GM10847 (cell line): ENCODE data around the gene MLC1.

Experiments
- POLR2A ChIP-seq: IDR thresholded peaks from 2 replicates; pipeline ENCODE4 v1.6.1; 2011; ENCODE audit not compliant: insufficient read length; ENCODE audit errors: extremely low read depth

Gene MLC1

GRCh38 chr22:50112151-50113118 lies 27.2 kb upstream of the MLC1 start:
- no peak for TF ChIP-seq POLR2A

DNA sequence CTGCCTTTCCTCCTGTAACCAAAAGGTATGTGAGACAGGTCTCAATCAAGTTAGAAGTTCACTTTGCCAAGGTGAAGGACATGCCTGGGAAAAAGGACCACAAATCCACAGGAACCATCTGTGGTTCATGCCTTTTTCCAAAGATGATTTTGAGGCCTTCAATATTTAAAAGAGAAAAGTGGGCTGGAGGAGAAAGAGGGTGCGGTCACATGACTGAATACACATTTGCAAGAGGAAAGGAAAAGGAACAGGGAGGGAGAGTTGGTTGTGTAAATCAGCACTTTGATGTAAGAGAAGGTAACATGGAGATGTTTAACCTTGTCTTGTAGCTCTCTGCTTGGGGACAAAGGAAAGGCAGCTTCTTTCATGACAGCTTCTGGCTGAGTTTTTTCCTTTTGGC lies 25.8 kb upstream of the MLC1 start:
- no peak for TF ChIP-seq POLR2A

DNA sequence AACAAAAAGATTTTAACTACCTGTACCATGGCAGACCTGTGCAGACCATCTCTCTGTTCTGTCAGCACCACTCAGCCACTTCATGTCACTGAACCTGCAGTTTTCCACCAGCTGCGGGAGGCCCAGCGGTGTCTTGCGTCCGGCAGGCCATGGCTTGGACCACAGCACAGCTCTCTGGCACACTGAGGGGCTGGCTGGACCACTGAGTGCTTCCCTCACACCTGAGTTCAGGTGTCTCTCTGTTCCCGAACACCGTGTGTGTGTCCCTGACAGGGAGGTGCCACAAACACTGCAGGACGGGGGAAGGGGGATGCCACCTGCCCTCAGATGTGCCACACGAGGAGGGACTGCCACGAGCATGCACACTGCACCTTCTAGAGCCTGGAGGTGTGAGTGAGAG lies 22.3 kb upstream of the MLC1 start:
- no peak for TF ChIP-seq POLR2A

DNA sequence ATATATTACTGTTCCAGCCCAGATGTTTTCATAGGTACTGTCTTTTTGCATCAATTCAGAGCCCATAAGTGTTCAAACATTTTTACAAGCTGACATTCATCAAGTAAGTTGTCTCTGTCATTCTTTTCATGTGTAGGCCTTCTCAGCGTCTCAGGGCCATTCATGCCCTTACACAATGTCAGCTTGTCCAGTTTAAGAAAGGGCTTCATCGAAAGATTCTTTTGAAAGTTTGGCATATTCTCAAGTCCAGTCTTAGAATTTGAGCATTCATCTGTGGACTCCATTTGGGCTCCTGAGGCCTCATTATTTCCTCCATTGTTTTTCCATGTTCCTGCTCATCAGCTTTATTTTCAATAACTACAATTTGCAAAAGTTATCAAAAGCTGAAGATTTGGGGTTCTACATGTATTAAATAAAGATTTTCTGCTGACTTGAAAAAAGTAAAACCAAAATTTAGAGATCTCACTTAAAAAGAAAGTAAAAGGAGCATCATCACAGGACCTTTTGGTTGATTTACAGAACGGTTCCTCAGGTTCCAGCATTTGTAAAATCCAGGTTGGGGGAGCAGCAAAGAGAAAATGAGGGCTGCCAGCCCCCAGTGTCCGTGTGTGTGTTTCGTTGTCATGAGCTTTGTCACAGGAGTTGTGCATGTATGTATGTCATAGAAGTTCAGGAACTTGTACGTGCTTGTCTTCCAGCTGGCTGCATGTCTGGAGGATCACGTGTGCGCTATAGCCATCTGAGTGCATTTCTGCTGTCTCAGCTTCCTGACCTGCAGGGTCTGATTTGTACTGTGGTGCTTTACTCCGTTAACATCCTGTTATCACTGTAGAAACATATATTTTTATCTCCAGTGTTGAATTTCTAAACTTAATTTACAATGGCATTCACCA lies 20.2 kb upstream of the MLC1 start:
- TF ChIP-seq POLR2A = no peak

GRCh38 chr22:50104141-50104544 lies 18.9 kb upstream of the MLC1 start:
- TF ChIP-seq POLR2A = no peak

DNA sequence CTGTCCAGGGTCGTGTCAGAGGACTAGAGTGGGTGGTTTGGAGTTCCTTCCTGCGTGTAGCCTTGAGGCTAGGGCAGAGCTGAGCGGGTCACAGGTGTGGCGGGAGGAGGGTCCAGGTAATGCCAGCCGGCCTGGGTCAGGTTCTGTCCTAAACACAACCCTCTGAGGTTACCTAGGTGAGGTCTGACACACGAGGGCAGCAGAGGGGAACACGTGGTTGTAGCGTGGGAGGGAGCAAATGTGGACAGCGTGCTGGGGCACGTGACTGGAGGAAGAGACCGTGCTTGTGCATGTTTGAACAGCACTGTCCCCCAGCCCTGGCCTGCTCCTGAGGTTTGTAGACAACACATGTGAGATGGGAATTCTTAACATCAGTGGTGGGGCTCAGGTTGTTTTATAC lies 17.7 kb upstream of the MLC1 start:
- no peak for TF ChIP-seq POLR2A

- no peak for TF ChIP-seq POLR2A
These were observed 16.8 kb upstream of the MLC1 start for GRCh38 chr22:50101870-50102565.

- TF ChIP-seq POLR2A = no peak
These were observed 12.8 kb upstream of the MLC1 start for GRCh38 chr22:50098052-50098451.

DNA sequence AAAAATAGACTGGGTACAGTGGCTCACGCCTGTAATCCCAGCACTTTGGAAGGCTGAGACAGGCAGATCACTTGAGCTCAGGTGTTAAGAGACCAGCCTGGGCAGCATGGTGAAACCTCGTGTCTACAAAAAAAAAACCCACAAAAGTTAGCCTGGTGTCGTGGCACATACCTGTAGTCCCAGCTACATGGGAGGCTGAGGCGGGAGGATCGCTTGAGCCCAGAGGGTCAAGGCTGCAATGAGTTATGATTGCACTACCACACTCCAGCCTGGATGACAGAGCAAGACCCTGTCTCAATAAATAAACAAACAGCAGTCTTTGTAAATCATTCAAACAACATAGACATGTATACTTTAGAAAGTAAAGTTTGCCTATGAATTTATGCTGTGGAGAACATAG lies 7.1 kb upstream of the MLC1 start:
- TF ChIP-seq POLR2A = no peak

GRCh38 chr22:50091092-50091768 lies 6.0 kb upstream of the MLC1 start:
- TF ChIP-seq POLR2A = no peak

DNA sequence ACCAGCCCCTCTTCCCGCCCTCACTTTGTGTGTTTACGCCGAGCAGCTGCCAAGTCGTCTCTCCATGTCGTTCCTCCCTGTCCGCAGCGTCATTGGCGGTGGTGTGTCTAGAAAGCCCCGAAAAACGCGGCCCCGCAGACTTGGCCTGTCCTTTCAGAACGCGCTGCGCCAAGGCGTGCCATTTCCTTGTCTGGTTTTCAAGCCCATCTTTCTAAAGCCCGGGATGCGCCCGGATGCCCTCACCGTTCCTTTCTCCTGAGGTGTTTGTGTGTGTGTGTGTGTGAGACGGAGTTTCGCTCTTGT lies 5.1 kb upstream of the MLC1 start:
- TF ChIP-seq POLR2A = no peak

DNA sequence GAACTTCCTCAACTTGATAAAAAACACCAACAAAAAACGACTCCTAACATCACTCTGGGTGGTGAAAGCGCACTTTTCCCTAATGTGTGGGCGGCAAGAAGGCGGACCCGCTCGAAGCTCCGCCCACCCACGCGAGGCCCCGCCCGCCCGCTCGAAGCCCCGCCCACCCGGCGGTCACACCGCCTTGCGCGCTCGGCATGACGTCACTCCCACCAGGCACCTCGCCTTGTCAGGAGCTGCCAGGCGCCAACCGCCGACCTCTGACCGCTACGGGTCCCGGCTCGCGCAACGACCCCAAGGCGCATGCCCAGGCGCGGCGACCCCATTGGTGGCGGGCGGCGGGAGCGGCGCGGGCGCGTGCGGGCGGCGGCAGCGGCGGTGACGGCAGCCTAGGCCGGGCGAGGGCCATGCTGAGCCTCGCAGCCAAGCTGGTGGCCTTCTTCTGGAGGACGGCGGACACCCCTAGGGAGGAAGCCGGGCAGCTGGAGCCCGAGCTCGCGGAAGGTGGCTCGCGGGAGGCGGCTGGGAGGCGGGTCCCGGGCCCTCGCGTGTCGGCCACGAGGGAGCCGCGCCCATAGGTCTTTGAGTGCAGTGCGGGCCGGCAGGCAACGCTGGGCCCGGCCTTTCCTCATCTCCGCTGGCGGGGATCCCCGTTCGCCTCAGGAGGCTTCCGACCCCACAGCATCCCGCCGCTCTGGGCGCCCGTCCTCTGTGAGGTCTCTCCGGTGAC lies 4.6 kb upstream of the MLC1 start, which contains the start of gene MOV10L1:
MOV10L1 (plus strand) TSS at position 325 of the 730 bp plus-strand sequence; CDS start at position 408, 83 bp downstream.
- TF ChIP-seq POLR2A = no peak

DNA sequence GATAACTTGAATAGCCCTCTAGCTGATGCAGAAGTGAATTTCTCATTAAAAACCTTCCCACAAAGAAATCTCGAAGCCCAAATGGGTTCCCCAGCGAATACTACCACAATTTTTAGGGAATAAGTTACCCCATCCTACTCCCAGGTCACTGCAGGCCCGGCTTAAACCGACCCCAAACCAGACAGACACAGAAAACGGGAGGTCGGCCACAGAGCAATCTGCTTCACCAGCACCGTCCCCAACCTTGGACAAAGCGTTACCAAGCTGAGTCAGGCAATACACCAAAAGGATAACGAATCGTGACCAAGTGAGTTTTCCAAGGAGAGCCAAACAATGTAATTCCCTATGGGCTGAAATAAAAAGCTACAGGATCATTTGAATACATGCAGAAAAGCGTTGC lies 4.0 kb upstream of the MLC1 start:
- no peak for TF ChIP-seq POLR2A

GRCh38 chr22:50088096-50088495 lies 2.9 kb upstream of the MLC1 start:
- no peak for TF ChIP-seq POLR2A

DNA sequence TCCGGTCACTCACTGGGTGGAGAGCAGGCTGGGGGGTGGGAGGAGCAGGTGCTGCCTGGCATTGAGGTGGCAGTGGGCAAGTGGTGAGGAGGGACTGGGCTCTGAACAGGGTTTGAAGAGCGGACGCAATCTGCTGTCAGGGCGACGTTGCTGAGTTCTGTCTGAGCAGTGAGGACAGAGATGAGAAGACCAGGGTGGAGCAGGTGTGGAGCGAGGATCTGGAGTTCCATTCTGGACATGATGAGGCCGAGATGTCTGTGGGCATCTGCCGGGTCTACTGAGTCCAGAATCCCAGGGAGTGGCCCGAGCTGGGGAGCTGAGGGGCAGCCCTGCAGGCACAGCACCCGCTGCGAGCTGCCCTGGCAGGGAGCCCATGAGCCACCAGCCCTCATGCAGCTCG lies 2.4 kb upstream of the MLC1 start:
- TF ChIP-seq POLR2A = no peak

DNA sequence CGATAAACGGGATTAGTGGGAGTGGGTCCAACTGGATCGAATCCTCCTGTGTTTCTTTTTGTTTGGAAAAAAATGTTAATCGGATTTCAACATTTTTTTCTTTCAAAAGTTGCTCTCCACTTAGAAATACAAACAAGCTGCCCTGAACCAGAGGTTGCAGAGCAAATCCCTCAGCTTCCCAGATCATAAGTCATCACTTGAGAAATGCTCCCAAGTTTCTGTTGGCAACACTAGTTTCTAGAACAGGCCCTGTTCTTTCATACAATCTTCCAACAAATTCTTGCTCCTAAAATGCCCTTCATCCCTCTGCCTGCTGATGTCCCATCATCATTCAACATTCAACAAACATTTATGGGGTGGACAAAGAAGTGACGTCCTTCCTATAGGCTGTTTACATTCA lies 1.3 kb upstream of the MLC1 start:
- no peak for TF ChIP-seq POLR2A
